ENCODE measurements around the gene SLC6A8. TPM values are rescaled to one million over a fixed set of nuclear protein-coding genes. Genes with fewer than 3 reads are reported as not detected.
A peak's percentile ranks its signal among the peaks of the same experiment; 100 is the strongest.

SLC6A8 gene
- total and polyA plus RNA-seq, 7 experiments from 2014 or later = 0.10 to 2.6 (median 0.74) TPM; not detected in 1

DNA sequence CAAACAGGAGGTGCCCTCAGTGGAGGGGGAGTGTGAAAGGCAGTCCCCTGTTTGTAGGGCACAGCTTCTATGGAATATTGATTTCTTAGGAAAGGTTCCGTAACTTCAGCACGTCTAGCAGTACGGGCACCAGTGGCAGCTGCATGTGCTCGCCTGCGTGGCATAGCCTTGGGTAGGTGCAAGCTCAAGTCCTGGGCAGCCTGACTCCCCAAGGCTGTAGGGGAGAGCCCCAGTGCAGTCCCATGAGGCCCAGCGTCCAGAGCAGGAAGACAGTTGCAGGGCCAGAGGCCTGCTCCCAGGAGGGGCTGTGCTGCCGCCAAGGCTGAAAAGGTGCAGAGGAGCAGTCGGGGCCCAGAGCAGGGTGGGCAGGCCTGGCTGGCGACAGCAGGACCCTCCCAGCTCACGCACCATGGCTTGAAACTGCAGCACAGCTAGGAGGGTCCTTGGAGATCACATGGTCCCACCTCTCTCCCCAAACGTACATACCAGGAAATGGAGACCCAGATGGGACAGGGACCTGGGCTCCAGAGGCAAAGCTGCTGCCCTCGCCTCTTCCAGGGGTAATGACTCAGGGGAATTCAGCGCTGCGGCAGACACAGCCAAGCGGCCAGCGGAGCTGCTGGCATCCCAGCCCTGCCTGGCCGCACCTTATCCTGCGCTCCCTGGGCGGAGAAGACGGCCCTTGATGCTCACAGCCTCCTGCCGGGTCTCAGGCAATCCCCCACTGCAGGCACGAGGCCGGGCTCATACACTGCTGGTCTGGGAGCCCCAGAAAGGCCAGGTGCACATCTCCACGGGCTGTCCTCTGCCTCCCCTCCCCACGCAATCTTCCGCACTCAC is 46.8 kb upstream of the SLC6A8 start:
- Mint-ChIP-seq H3K4me1 (peaks cover 0 to 15% (median 9%) of the 10 kb centered on the region in 7 donors), H3K36me3 (no peaks in the 10 kb centered on the region), H3K9me3 (no peaks in the 10 kb centered on the region), H3K27ac (no peak overlapping the region), H3K27me3 (peaks cover 5 to 37% (median 16%) of the 10 kb centered on the region in 5 donors), H3K4me3 (peak overlapping the region in 4 of 10 donors; percentile 27 to 66 (median 52))
- ChIA-PET POLR2A (no interaction called here), CTCF (no interaction called here)
- Histone ChIP-seq H3K36me3 (ENCODE audit: control insufficient read depth in 2 of 3, insufficient read depth in 3 of 3, low read length in 3 of 3) (no peaks in the 10 kb centered on the region), H3K27ac (ENCODE audit: low read depth, low read length) (no peak overlapping the region), H3K4me1 (ENCODE audit: control insufficient read depth in 2 of 2, insufficient read depth in 2 of 2, low read length in 2 of 2) (peaks cover 0 to 4% of the 10 kb centered on the region in 2 donors), H3K4me3 (ENCODE audit: low read length) (no peak overlapping the region), H3K27me3 (ENCODE audit: control insufficient read depth in 2 of 2, insufficient read depth in 2 of 2, low read length in 2 of 2) (no peaks in the 10 kb centered on the region), H3K9me3 (ENCODE audit: control insufficient read depth in 2 of 3, low read length in 3 of 3) (no peaks in the 10 kb centered on the region)
- ATAC-seq (no peak), DNase-seq (no peak)
- intact Hi-C loops (cut with micrococcal nuclease) = no loop called here

GRCh38 chrX:153641627-153642026 is 46.1 kb upstream of the SLC6A8 start:
- H3K27ac Mint-ChIP-seq = peak overlapping the region in 1 of 9 donors; percentile 9
- ChIA-PET POLR2A (no interaction called here), CTCF (no interaction called here)

DNA sequence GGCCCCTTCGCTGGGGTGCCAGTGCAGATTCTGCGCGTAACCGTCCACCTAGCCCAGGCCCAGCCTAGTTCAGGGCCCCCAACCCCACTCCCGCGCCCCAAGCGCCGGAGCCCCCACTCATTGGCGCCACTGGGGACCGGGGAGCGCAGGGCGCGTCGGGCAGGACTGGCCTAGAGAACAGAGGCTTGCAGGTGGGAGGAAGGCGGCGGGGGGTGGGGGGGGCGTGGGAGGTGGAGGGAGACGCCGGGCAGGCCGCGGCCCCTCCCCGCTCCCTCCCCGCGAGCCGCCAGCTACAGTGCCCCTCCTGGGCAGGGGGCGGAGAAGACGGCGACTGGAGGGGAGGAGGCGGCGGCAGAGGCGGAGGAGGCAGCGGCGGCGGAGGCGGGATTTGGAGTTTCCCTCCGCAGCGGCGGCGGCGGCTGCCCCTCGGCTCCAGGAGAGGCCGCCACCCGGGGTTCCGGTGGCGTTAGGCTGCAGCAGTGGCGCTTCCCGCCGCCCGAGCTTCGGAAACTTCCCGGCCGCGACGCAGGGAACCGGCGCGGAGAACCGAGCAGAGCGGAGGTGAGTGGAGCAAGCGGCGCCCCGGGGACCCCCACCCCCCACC is 45.6 kb upstream of the SLC6A8 start:
- ATAC-seq (no peak), DNase-seq (no peak)
- Mint-ChIP-seq H3K27ac (no peak overlapping the region), H3K4me3 (peak overlapping the region in 1 of 10 donors; percentile 77), H3K36me3 (no peaks in the 10 kb centered on the region), H3K27me3 (peaks cover 5 to 41% (median 16%) of the 10 kb centered on the region in 5 donors), H3K9me3 (no peaks in the 10 kb centered on the region), H3K4me1 (peaks cover 0 to 19% (median 9%) of the 10 kb centered on the region in 7 donors)
- peaks cover 0 to 4% of the 10 kb centered on the region in 2 donors for H3K4me1 ChIP-seq (ENCODE audit: control insufficient read depth in 2 of 2, insufficient read depth in 2 of 2, low read length in 2 of 2)
- peaks cover 0 to 4% of the 10 kb centered on the region in 2 donors for H3K27me3 ChIP-seq (ENCODE audit: control insufficient read depth in 2 of 2, insufficient read depth in 2 of 2, low read length in 2 of 2)
- H3K27ac ChIP-seq (ENCODE audit: low read depth, low read length) = no peak overlapping the region
- H3K36me3 ChIP-seq (ENCODE audit: control insufficient read depth in 2 of 3, insufficient read depth in 3 of 3, low read length in 3 of 3) = no peaks in the 10 kb centered on the region
- ChIA-PET POLR2A (interaction anchor here (1.6 kb wide), 1 partner anchor 42 kb away, joined by 4 read pairs; no protein-coding TSS in a partner anchor), CTCF (no interaction called here)
- no peaks in the 10 kb centered on the region for H3K9me3 ChIP-seq (ENCODE audit: control insufficient read depth in 2 of 3, low read length in 3 of 3)
- H3K4me3 ChIP-seq (ENCODE audit: low read length) = no peak overlapping the region
- intact Hi-C loops (cut with micrococcal nuclease) = no loop called here

More at GRCh38 chrX:153641627-153642026, 46.1 kb upstream of the SLC6A8 start:
- Histone ChIP-seq H3K27ac (ENCODE audit: low read depth, low read length) (no peak overlapping the region), H3K27me3 (ENCODE audit: control insufficient read depth in 2 of 2, insufficient read depth in 2 of 2, low read length in 2 of 2) (peaks cover 0 to 3% of the 10 kb centered on the region in 2 donors), H3K9me3 (ENCODE audit: control insufficient read depth in 2 of 3, low read length in 3 of 3) (no peaks in the 10 kb centered on the region), H3K4me3 (ENCODE audit: low read length) (no peak overlapping the region), H3K36me3 (ENCODE audit: control insufficient read depth in 2 of 3, insufficient read depth in 3 of 3, low read length in 3 of 3) (no peaks in the 10 kb centered on the region), H3K4me1 (ENCODE audit: control insufficient read depth in 2 of 2, insufficient read depth in 2 of 2, low read length in 2 of 2) (peaks cover 0 to 4% of the 10 kb centered on the region in 2 donors)
- Mint-ChIP-seq H3K4me3 (peak overlapping the region in 8 of 10 donors; percentile 18 to 63 (median 38)), H3K36me3 (no peaks in the 10 kb centered on the region), H3K4me1 (peaks cover 0 to 19% (median 9%) of the 10 kb centered on the region in 7 donors), H3K9me3 (no peaks in the 10 kb centered on the region), H3K27me3 (peaks cover 5 to 41% (median 16%) of the 10 kb centered on the region in 5 donors)
- no peak for DNase-seq
- no peak for ATAC-seq
- intact Hi-C loops (cut with micrococcal nuclease) = no loop called here

GRCh38 chrX:153642655-153643430 is 44.9 kb upstream of the SLC6A8 start:
- intact Hi-C loops (cut with micrococcal nuclease) = no loop called here
- peak overlapping the region; percentile 28 to 77 (median 60) for H3K4me3 Mint-ChIP-seq
- peaks cover 0 to 19% (median 9%) of the 10 kb centered on the region in 7 donors for H3K4me1 Mint-ChIP-seq
- no peaks in the 10 kb centered on the region for H3K36me3 Mint-ChIP-seq
- no peaks in the 10 kb centered on the region for H3K9me3 Mint-ChIP-seq
- POLR2A ChIA-PET = interaction anchor here (1.6 kb wide), 1 partner anchor 43 kb away, joined by 4 read pairs; no protein-coding TSS in a partner anchor
- H3K27ac Mint-ChIP-seq = peak overlapping the region in 1 of 9 donors; percentile 76
- H3K27ac ChIP-seq (ENCODE audit: low read depth, low read length) = no peak overlapping the region
- H3K27me3 ChIP-seq (ENCODE audit: control insufficient read depth in 2 of 2, insufficient read depth in 2 of 2, low read length in 2 of 2) = peaks cover 0 to 4% of the 10 kb centered on the region in 2 donors
- peaks cover 5 to 44% (median 16%) of the 10 kb centered on the region in 5 donors for H3K27me3 Mint-ChIP-seq
- H3K36me3 ChIP-seq (ENCODE audit: control insufficient read depth in 2 of 3, insufficient read depth in 3 of 3, low read length in 3 of 3) = no peaks in the 10 kb centered on the region
- CTCF ChIA-PET = no interaction called here
- no peaks in the 10 kb centered on the region for H3K9me3 ChIP-seq (ENCODE audit: control insufficient read depth in 2 of 3, low read length in 3 of 3)
- H3K4me3 ChIP-seq (ENCODE audit: low read length) = no peak overlapping the region
- H3K4me1 ChIP-seq (ENCODE audit: control insufficient read depth in 2 of 2, insufficient read depth in 2 of 2, low read length in 2 of 2) = peaks cover 0 to 4% of the 10 kb centered on the region in 2 donors
- ATAC-seq (no peak), DNase-seq (no peak)

DNA sequence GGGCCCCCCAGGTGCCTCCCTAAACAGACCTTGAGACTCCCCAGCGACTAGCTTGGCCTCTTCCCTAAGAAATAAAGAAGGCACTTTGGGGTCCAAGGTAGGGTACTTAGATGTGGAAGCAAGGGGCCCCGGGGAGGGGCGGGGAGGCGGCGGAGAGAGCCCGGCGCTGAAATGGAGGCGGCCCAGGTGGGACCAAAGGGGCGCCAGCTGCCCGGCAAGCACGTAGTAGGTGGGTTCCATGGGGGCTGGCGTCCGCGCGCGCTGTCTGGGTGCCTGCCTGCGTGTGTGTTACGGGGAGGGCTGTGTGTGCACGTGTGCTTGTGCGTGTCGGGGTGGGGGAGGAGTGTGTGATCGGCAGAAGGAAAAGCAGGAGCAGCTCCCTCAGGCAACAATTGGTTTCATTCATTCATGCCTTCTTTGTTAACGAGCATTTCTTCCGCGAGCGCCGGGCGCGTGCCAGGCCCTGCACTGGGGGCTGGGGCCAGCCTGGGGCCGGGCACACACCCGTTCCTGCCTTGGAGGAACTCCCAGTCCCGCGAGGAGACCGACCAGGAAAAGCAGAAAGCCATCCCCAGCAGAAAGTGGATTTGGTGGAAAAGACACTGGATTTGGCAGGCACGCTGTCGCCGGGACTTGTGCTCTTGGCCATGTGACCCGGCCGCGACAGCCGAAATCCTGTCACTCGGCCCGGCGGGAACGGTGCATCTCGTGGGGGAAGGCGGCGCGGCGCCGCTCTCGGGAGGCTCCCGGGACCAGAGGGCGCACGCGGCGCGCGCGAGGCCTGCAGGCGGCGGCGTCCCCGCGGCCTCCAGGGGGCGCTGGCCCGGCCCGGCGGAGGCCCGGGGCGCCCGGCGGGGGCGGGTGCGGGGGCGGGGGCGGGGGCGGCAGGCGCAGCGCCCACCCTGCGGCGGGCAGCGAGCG is 44.0 kb upstream of the SLC6A8 start:
- DNase-seq (no peak), ATAC-seq (peak; percentile 66)
- Mint-ChIP-seq H3K4me1 (peaks cover 0 to 19% (median 9%) of the 10 kb centered on the region in 7 donors), H3K36me3 (no peaks in the 10 kb centered on the region), H3K27ac (no peak overlapping the region), H3K9me3 (no peaks in the 10 kb centered on the region), H3K27me3 (peaks cover 5 to 50% (median 16%) of the 10 kb centered on the region in 5 donors), H3K4me3 (peak overlapping the region in 9 of 10 donors; percentile 6 to 77 (median 51))
- Histone ChIP-seq H3K4me3 (ENCODE audit: low read length) (no peak overlapping the region), H3K36me3 (ENCODE audit: control insufficient read depth in 2 of 3, insufficient read depth in 3 of 3, low read length in 3 of 3) (no peaks in the 10 kb centered on the region), H3K27me3 (ENCODE audit: control insufficient read depth in 2 of 2, insufficient read depth in 2 of 2, low read length in 2 of 2) (peaks cover 0 to 4% of the 10 kb centered on the region in 2 donors), H3K9me3 (ENCODE audit: control insufficient read depth in 2 of 3, low read length in 3 of 3) (no peaks in the 10 kb centered on the region), H3K4me1 (ENCODE audit: control insufficient read depth in 2 of 2, insufficient read depth in 2 of 2, low read length in 2 of 2) (peaks cover 0 to 4% of the 10 kb centered on the region in 2 donors), H3K27ac (ENCODE audit: low read depth, low read length) (no peak overlapping the region)
- intact Hi-C loops (cut with micrococcal nuclease) = no loop called here
- ChIA-PET CTCF (interaction anchor here (1.3 kb wide), 1 partner anchor 34 kb away, joined by 5 read pairs; no protein-coding TSS in a partner anchor), POLR2A (interaction anchor here (1.6 kb wide), 1 partner anchor 44 kb away, joined by 4 read pairs; no protein-coding TSS in a partner anchor)
